Head of caudate nucleus (tissue), 42 donors: ENCODE results near the gene NUDT15.
"Not testable (repeated sequence)": the region's sequence is repeated elsewhere in the genome, so short reads cannot be mapped to it uniquely, and the experiment has no call there.

Experiments used
- DNase-seq, 42 donors: peaks; one replicate each; pipeline versions ENCODE4 v3.0.0 to v3.0.0-alpha.2; 2020 to 2021; ENCODE audit warnings: mixed read lengths in 7 of 42
- intact Hi-C: fragments of 100-400 bp; cut with DNase I; formaldehyde crosslinking; loops from one replicate; pipeline ENCODE4 v1.15.0; 2022

NUDT15 gene

DNA sequence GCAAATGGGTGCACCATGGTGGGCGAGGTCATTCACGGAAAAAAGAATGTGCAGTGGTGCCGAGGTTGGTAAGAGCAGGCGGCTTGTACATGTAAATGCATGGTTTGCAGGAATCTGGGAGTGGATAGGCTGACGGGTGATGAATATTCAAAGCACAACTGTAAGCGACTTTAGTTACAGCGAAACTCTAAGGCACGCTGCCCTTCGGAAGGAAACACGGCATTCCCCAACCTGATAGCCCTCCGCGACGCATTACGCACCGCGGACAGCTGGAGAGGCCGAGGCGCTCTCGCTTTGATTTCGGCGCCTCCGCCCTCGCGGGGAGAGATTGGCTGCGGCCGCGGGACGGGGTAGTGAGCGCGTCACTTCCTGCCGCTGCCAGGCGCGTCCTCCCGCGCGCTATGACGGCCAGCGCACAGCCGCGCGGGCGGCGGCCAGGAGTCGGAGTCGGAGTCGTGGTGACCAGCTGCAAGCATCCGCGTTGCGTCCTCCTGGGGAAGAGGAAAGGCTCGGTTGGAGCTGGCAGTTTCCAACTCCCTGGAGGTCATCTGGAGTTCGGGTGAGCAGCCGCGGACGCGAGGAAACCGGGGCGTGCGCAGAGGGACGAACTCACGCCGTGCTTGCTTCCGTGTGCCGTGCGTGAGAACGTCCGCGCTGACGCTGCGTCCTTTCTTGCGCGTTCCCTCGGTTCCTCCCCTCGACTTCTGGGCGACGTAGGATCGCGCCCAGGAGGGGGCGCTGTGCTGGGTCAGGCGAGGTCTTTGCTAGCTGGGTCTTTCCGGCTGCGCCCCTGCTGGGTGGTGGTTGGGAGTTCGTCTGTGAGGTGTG lies at the start of gene NUDT15:
TSS of gene NUDT15 (plus strand) at position 381 of the 828 bp plus-strand sequence. CDS start at position 402, 21 bp downstream.
- DNase-seq: peak; percentile 85 to 97 (median 93)
- intact Hi-C loops: no loop called here

DNA sequence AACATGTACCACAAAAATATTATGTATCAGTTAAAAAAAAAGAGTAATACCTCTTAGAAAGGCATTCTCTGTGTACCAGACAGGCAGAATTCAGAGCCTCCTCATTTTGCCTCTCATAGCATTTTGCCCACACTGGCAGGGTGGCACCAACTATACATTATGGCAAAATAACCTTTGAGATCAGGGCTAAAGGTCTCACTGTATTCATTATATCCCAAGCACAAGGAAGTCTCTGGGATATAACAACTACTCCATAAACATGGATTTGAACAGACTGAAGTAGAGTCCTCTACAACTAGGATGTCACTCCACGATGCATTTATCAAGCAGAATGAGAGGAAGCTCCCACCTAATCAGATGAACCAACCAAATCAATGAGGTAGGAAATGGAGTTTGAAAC lies 47.1 kb upstream of the NUDT15 start:
- no peak for DNase-seq
- intact Hi-C loops: no loop called here

DNA sequence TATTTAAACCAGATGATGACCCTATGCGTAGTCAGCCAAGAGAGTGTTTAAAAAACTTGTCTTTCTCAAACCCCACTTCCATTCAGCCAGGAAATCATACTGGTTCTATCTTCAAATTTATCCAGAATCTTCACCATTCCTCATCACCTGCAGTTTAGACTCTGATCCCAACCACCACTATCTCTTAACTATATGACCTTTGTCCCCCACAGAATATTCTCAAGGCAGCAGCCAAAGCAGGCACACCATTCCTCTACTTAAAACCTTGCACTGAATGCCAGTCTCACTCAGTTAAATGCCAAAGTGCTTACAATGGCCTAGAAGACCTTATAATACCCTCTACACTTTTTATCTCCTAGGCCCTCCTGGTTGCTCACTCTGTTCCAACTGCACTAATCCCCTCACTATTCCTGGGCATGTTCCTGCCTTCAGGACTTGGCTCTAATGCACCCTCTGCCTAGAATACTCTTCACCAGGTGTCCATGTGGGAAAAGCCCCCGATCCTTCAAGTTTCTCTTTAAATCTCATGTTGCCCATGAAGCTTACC lies 46.5 kb upstream of the NUDT15 start:
- DNase-seq: no peak
- intact Hi-C loops: no loop called here

DNA sequence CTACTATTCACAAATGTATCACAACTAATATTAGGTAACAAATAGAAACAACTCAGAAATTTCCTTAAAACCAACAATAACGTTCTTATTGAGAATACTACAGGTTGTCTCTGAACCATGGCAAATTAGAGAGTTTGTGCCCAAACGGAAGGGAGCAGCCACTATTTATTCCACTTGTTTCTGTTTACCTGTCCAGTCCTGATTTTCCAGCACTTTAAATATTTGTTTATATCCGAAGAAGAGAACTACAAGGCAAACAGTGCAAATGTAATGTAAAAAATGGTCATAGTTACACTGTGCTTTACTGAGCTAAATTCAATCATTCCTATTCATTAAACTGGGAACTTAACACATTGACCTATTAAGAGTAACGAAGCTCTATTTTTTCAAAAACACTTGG lies 45.7 kb upstream of the NUDT15 start:
- intact Hi-C loops: no loop called here
- DNase-seq: no peak

DNA sequence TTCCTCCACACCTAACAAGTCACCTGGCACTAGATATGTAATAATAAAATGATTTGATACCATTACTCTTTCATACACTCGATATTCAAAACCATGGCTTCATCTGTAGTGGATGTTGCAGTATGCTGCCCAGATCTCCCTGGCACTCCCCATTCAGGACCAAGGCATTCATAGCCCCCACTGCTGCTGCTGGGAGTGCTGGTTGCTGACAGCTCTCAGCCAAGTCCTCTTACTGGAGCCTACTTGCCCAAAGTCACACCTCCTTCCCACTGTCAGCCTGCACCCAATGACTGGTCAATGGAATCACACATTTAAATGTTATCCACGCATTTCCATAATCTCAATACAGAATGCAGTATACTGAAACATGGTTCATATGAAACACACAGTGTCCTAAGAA lies 40.1 kb upstream of the NUDT15 start:
- intact Hi-C loops: no loop called here
- DNase-seq: no peak

DNA sequence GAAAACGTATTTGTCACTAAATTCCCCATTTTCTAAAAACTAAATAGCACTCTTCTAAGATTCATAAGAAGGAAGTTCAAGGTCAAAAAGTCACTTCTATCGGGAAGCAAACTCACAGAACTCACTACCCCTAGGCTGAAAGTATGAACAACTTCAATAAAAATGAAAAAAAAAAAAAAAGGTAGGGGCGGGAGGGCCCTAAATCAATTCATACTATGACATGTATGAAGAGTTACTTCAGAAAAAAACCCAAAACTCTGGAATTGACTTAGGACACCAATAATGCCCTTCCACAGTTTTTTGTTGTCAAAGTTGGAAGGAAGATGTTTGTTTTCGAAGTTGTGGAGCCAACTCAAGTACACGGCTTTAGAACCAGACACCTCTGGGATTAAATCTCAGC lies 37.6 kb upstream of the NUDT15 start:
- intact Hi-C loops: no loop called here

DNA sequence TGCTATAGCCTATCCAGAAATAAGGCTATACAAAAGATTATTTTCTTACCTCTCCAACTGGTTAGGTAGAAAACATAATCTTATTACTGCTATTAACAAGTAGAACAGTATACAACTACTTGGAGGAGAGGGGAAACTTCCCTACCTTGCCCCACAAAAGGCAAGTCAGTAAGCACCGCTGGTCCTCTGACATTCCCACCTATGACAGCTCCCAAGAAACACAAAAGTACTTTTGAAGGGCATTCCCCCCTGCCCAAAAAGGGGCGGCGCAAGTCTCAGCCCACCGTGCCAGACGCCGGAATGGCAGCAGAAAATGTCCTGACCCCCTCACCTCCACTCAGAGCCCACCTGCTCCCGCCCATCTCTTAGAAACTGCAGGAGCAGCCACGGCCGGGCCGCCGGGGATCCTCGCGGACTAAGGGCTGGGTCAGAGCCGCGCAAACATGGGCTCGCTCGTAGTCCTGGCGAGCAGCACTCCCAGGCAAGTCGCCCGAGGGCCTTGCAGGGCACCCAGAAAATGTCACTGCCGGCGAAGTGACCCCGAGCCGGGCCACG lies 36.9 kb upstream of the NUDT15 start:
- intact Hi-C loops: no loop called here
- peak in 10 of 42 donors; percentile 4 to 39 (median 12) for DNase-seq

More for the DNA sequence above, 37.6 kb upstream of the NUDT15 start:
- no peak for DNase-seq

DNA sequence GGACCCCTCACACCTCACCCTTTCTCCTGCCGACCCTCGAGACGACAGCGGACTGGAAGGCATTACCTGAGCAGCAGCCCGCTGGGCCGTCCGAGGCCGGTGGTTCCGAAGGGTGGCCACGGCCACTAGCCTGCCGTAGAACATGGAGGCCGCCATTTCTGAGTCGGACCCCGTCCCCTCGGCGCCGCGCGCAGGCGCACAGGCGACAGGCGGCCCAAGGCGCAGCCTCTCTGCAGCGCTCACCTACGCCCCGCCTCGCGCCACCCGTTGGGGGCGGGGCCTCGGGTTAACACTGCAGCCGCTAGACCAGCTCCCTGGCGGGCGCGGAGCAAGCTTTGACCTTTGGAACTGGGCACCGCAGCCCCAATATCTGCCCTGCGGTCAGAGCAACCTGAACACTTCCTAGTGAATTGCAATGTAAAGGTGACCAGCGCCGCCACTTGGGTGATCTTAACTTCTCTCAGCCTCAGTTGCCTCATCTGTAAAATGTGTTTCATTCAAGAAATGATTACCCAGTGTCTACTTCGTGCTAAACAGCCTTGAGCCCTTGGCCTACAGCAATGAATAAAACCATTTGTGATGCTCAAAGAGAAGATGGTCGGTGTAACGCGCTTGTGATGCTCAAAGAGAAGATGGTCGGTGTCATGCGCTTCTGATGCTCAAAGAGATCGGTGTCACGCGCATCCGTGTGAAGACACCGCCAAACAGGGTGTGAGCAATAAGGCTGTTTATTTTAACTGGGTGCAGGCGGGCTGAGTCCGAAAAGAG lies 36.2 kb upstream of the NUDT15 start, which contains the start of gene SUCLA2:
TSS of gene SUCLA2 (minus strand) at position 160 of the 768 bp plus-strand sequence. CDS start at position 156, 4 bp downstream.
- DNase-seq: peak; percentile 73 to 96 (median 90)
- intact Hi-C loops: no loop called here

DNA sequence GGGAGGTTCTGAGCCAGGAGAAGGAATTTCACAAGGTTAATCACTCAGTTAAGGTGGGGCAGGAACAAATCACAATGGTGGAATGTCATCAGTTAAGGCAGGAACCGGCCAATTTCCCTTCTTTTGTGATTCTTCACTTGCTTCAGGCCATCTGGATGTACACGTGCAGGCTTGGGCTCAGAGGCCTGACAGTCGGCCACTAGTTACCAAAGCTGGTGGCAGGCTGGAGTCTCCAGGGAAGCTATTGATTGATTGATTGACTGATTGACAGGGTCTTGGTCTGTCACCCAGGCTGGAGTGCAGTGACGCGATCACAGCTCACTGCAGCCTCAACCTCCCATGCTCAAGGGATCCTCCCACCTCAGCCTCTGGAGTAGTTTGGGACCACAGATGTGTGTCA lies 35.5 kb upstream of the NUDT15 start:
- intact Hi-C loops: not testable (repeated sequence)
- DNase-seq: peak in 30 of 42 donors; percentile 2 to 49 (median 20)

DNA sequence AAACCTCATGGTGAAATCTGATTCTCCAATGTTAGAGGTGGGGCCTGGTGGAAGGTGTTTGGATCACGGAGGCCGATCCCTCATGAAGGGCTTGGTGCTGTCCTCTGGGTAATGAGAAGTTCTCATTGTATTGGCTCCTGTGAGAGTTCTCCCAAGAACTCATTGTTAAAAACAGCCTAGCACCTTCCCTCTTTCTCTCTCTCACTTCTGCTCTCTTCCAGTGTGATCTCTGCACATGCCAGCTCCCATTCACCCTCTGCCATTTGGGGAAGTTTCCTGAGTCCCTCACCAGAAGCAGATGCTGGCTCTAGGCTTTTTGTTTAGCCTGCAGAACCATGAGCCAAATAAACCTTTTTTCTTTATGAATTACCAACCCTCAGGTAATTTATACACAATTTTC lies 33.3 kb upstream of the NUDT15 start:
- intact Hi-C loops: no loop called here
- DNase-seq: peak in 8 of 42 donors; percentile 2 to 38 (median 12)

DNA sequence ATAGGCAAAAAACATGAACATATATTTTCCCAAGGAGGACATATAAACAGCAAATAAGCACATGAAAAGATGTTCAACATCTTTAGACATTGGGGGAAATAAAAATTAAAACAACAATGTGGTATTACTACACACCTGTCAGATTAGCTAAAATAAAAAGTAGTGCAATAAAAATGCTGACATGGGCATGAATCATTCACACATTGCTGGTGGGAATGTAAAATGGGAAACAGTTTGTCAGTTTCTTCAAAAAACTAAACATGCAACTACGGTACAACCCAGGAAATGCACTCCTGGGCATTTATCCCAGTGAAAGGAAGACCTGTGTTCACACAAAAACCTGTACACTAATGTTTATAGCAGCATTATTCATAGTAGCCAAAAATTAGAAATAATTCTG lies 31.1 kb upstream of the NUDT15 start:
- intact Hi-C loops: no loop called here
- DNase-seq: no peak

DNA sequence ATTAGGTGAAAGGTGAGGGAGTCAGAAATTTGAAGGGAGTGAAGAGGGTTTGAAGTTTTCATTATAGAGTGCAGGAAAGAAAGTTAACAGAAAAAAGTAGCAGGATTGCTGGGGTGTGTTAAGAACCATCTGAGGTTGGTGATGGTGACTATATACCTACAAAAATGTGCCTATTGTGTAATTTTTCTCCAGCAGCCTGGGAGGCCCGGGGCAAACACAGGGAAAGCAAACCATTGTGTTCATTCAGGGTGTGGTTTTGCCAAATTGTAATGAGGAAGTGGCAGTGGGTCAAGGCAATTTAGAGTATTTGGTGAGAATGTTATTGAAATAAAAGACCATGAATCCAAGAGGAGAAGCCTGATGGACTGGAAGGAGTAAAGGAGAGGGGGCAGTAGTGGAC lies 28.2 kb upstream of the NUDT15 start:
- intact Hi-C loops: no loop called here
- no peak for DNase-seq

DNA sequence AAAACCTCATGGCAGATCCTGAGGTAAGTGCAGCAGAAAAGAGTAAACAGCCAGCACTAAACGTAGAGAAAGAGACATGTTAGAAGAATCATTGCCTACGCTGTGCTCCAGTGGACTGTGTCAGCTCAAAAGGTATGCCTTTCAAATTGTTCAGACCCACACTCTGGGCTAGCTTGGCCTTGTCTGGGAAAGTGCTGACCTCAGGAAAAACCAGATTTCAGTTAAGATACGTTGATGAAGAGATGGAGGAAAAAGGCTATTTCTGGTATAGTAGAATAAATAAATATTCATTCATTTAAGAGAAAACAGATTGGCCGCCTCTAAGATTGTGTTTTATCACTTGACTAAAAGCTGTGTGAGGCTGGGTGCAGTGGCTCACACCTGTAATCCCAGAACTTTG lies 26.8 kb upstream of the NUDT15 start:
- DNase-seq: no peak
- intact Hi-C loops: no loop called here

DNA sequence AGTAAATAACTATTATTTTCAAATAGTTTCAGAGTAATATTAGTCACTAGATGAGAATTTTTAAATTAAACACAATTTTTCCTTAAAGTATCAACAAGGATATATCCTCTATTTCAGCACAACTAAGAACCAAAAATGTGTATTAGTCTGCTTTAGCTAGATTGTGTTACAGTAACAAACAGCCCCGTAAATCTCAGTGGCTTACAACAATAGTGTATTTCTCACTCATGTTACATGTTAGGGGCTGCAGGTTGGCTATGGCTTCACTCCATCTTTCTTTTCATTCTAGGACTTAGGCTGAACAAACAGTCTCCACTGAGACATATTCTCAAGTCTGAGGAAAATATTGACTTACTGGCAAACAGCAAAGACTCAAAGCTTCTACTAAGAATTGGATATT lies 24.9 kb upstream of the NUDT15 start:
- DNase-seq: no peak
- intact Hi-C loops: no loop called here

DNA sequence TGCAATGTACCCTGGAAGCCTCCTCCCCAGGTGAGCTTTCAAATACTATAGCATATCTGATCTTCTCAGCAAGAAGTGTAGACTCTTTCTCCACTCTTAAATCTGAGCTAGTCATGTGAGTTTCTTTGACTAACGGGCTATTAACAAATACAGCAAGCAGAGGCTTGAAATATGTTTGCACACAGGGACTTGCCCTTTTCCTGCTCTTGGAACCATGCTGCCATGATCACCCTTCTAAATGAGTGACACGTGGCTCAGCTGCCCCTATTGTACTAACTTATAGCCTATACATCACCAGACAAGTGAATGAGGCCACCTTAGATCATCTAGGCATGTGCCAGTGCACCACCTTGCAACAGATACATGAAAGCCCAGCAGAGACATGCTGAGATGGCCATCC lies 23.2 kb upstream of the NUDT15 start:
- intact Hi-C loops: no loop called here
- DNase-seq: no peak

DNA sequence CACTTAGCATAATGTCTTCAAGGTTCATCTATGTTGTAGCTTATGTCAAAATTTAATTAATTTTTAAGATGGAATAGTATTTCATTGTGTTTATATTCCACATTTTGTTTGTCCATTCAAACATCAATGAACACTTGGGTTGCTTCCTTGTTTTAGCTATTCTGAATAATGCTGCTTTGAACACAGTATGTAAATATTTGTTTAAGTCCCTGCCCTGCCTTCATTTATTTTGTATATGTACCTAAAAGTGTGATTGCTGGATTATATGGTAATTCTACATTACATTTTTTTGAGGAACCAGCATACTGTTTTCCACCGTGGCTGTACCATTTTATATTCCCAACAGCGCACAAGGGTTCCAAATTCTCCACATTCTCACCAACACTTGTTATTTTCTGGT lies 18.9 kb upstream of the NUDT15 start:
- intact Hi-C loops: no loop called here
- no peak for DNase-seq

DNA sequence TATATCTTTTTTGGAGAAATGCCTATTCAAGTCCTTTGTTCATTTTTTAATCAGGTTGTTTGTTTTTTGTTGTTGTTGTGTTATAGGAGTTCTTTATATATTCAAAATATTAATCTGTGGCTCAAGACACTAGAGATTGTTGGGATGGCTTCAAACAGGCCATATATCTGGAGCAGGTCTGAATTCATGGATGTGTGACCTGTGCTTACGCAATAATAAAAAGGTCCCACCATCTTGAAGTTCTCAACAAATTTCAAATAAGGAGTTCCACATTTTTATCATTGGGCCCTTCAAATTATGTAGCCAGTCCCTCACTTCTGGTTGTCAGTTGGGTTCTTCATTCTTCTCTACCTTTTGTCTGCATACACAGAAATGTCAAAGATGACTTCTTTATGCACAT lies 17.7 kb upstream of the NUDT15 start:
- no peak for DNase-seq
- intact Hi-C loops: no loop called here

DNA sequence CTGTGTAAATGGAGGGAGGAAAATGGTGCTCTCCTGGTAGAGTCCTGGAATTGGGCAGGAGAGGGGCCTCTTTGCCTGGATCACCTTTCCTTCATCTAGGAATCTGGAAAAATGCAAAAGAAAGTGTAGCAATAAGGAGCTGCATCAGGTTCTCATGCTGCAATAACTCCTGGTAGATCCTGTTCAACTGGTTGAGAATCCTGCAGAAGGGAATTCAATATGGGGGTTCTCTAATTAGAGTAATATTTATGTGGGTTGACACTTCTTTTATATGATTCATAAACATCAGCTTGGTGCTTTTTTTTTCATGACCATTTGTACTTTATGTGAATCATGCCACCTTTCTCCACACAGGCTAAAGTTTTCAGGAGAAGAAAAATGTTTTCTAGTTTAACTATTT lies 9.5 kb upstream of the NUDT15 start:
- intact Hi-C loops: no loop called here
- DNase-seq: no peak

DNA sequence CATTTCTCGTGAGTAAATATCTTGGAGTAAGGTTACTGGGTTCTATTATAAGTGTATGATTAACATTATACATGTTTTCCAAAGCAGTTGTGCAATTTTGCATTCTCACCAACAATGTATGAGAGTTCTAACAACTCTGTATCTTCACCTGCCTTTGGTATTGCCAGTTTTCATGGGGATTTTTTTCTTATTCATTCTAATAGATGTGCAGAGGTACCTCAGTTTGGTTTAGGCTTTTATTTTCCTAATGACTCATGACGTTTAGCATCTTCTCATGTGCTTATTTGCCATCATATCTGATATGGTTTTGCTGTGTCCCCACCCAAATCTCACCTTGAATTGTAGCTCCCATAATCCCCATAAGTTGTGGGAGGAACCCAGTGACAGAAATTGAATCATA lies 7.7 kb upstream of the NUDT15 start:
- DNase-seq: no peak
- intact Hi-C loops: no loop called here

DNA sequence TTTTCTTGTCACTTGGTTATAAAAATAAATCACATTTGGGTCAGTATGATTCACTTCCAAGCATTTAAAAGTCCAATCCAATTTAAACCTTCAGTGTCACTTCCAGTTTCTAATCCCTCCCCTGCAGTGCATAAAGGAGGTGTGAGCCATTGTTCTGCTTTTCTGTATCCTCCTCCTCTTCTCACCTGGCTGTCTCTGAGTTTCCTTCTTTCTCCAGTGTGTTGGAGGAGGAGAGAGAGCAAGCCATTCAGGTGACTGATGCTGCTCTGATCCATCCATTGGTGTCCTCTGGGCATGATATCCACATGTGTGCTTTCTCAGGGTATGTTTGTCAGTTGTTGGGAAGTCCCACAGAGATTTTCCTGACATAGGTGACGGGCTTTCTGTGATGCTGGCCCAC lies 1.2 kb downstream of the NUDT15 start:
- peak in 7 of 42 donors; percentile 9 to 35 (median 21) for DNase-seq
- intact Hi-C loops: no loop called here
